Endodermal cell (in vitro differentiated cells): Measurements from ENCODE around the gene VWA1. TPM values are rescaled to one million over a fixed set of nuclear protein-coding genes. Genes with fewer than 3 reads are reported as not detected.
A peak's percentile ranks its signal among the peaks of the same experiment; 100 is the strongest.

Source experiments
- DNase-seq: peaks from one replicate; pipeline ENCODE4 v3.0.0-alpha.2; 2017
- H3K27ac ChIP-seq: 2 replicates; pipeline ENCODE4 v1.5.1; 2013; ENCODE audit warnings: mild to moderate bottlenecking, low read depth, low read length, moderate library complexity
- H3K27me3 ChIP-seq: 2 replicates; pipeline ENCODE4 v1.6.1; 2013; ENCODE audit warnings: mild to moderate bottlenecking, low read length, moderate library complexity; ENCODE audit not compliant: insufficient read depth, control insufficient read depth, poor library complexity, severe bottlenecking
- H3K36me3 ChIP-seq: 2 replicates; pipeline ENCODE4 v1.7.0; 2013; ENCODE audit warnings: mild to moderate bottlenecking, low read length, moderate library complexity; ENCODE audit not compliant: control insufficient read depth, insufficient read depth
- H3K4me1 ChIP-seq: one replicate; pipeline ENCODE4 v1.7.0; 2013; ENCODE audit warnings: low read length; ENCODE audit not compliant: control insufficient read depth, insufficient read depth
- H3K4me3 ChIP-seq: 2 replicates; pipeline ENCODE4 v1.5.1; 2013; ENCODE audit warnings: mild to moderate bottlenecking, low read length, moderate library complexity
- H3K9ac ChIP-seq: 2 replicates; pipeline ENCODE4 v1.6.1; 2013; ENCODE audit warnings: mild to moderate bottlenecking, low read length, moderate library complexity; ENCODE audit not compliant: poor library complexity, severe bottlenecking; ENCODE audit errors: extremely low read depth
- H3K9me3 ChIP-seq: 2 replicates; pipeline ENCODE4 v1.6.1; 2013; ENCODE audit warnings: mild to moderate bottlenecking, low read length, moderate library complexity; ENCODE audit not compliant: control insufficient read depth
- H3K27ac Mint-ChIP-seq: 2 replicates; pipeline ENCODE4 v1.8.0; 2020; ENCODE audit warnings: mixed read lengths
- H3K27me3 Mint-ChIP-seq: 2 replicates; pipeline ENCODE4 v1.8.0; 2021; ENCODE audit warnings: mild to moderate bottlenecking, mixed read lengths; ENCODE audit not compliant: insufficient read depth
- H3K36me3 Mint-ChIP-seq: 2 replicates; pipeline ENCODE4 v1.8.0; 2020; ENCODE audit warnings: low read depth, mixed read lengths
- H3K4me1 Mint-ChIP-seq: 2 replicates; pipeline ENCODE4 v1.8.0; 2020; ENCODE audit warnings: mixed read lengths
- H3K4me3 Mint-ChIP-seq: 2 replicates; pipeline ENCODE4 v1.8.0; 2020; ENCODE audit warnings: mild to moderate bottlenecking, moderate library complexity, mixed read lengths
- H3K9me3 Mint-ChIP-seq: 2 replicates; pipeline ENCODE4 v1.8.0; 2020; ENCODE audit warnings: mild to moderate bottlenecking, mixed read lengths
- WGBS, 2 experiments: methylation state at CpG; one replicate each; pipeline versions ENCODE4 v1.1.5 to v1.1.7; 2013; ENCODE audit warnings: missing lambda C conversion rate in 2 of 2, mixed read lengths in 1 of 2; ENCODE audit not compliant: insufficient coverage in 1 of 2, insufficient read length in 1 of 2; 5-methylcytosine and 5-hydroxymethylcytosine counted together
- total RNA-seq, 2 donors: library from RNA; stranded (reverse); fragmentation: NEBNext Ultra II Directional in 1 of 2; extraction: Animal tissue kit (Norgen Biotek cat#: 25700) in 1 of 2; gene quantifications; 2 replicates in 1 of 2; 3 replicates in 1 of 2; pipeline ENCODE4 v1.2.1, GENCODE V29; 2021
- TF ChIP-seq, protein P1 (sequence below): fragments of 200-600 bp; sonication (generic); conservative IDR thresholded peaks from 2 replicates; pipeline ENCODE4 v1.5.0; 2021; ENCODE audit warnings: antibody characterized with exemption, mild to moderate bottlenecking

Gene VWA1
- total RNA-seq, 2 donors from 2014 or later = 12.7 to 17.4 TPM

DNA sequence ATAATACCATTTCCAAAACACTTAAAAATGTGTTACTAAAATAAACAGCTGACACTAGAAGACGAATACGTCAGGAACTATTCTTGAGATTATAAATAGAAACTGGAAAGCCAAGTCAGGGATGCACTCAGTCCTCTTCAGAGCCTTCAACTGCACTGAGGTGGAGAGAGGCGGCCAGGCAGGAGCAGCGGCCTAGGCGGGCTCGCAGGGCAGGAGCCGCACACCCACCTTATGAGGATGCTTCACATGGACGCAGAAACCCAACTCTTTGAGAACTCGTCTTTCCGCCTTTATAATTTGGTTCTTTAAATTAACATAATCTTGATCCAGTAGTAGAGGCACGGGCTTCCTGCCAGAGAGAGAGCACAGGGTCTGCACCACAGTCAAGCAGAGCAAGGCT is 40.3 kb upstream of the VWA1 start:
- H3K36me3 ChIP-seq = peaks cover 75% of the 10 kb centered on the region
- Mint-ChIP-seq H3K27ac (peak overlapping the region; percentile 62), H3K4me3 (no peak overlapping the region), H3K36me3 (peaks cover 75% of the 10 kb centered on the region), H3K4me1 (peaks cover 8% of the 10 kb centered on the region), H3K9me3 (no peaks in the 10 kb centered on the region), H3K27me3 (no peaks in the 10 kb centered on the region)
- no peak overlapping the region for H3K4me3 ChIP-seq
- 98 to 100% methylated on average over 3 to 11 of the region's 11 CpGs for WGBS, 2 experiments
- H3K4me1 ChIP-seq = peaks cover 5% of the 10 kb centered on the region
- TF ChIP-seq, protein P1, sequence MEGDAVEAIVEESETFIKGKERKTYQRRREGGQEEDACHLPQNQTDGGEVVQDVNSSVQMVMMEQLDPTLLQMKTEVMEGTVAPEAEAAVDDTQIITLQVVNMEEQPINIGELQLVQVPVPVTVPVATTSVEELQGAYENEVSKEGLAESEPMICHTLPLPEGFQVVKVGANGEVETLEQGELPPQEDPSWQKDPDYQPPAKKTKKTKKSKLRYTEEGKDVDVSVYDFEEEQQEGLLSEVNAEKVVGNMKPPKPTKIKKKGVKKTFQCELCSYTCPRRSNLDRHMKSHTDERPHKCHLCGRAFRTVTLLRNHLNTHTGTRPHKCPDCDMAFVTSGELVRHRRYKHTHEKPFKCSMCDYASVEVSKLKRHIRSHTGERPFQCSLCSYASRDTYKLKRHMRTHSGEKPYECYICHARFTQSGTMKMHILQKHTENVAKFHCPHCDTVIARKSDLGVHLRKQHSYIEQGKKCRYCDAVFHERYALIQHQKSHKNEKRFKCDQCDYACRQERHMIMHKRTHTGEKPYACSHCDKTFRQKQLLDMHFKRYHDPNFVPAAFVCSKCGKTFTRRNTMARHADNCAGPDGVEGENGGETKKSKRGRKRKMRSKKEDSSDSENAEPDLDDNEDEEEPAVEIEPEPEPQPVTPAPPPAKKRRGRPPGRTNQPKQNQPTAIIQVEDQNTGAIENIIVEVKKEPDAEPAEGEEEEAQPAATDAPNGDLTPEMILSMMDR = no peak
- H3K9ac ChIP-seq = no peak overlapping the region
- no peaks in the 10 kb centered on the region for H3K27me3 ChIP-seq
- H3K27ac ChIP-seq = no peak overlapping the region
- no peaks in the 10 kb centered on the region for H3K9me3 ChIP-seq
- no peak for DNase-seq

- no peaks in the 10 kb centered on the region for H3K9me3 ChIP-seq
- peak overlapping the region; percentile 90 for H3K9ac ChIP-seq
- Mint-ChIP-seq H3K4me3 (peak overlapping the region; percentile 88), H3K4me1 (peaks cover 25% of the 10 kb centered on the region), H3K27me3 (no peaks in the 10 kb centered on the region), H3K27ac (peak overlapping the region; percentile 93), H3K9me3 (no peaks in the 10 kb centered on the region), H3K36me3 (peaks cover 69% of the 10 kb centered on the region)
- peaks cover 20% of the 10 kb centered on the region for H3K4me1 ChIP-seq
- DNase-seq = no peak
- WGBS, 2 experiments = 74 to 81% methylated on average over 18 to 19 of the region's 19 CpGs
- H3K27me3 ChIP-seq = no peaks in the 10 kb centered on the region
- peaks cover 70% of the 10 kb centered on the region for H3K36me3 ChIP-seq
- no peak overlapping the region for H3K27ac ChIP-seq
- TF ChIP-seq, protein P1 = no peak
- H3K4me3 ChIP-seq = peak overlapping the region; percentile 98
Observed at GRCh38 chr1:1397839-1398523, 37.5 kb upstream of the VWA1 start.

GRCh38 chr1:1398677-1399186 is 36.8 kb upstream of the VWA1 start:
- no peaks in the 10 kb centered on the region for H3K27me3 ChIP-seq
- peak overlapping the region; percentile 98 for H3K4me3 ChIP-seq
- Mint-ChIP-seq H3K4me1 (peaks cover 25% of the 10 kb centered on the region), H3K27ac (peak overlapping the region; percentile 93), H3K9me3 (no peaks in the 10 kb centered on the region), H3K27me3 (no peaks in the 10 kb centered on the region), H3K36me3 (peaks cover 69% of the 10 kb centered on the region), H3K4me3 (peak overlapping the region; percentile 88)
- no peaks in the 10 kb centered on the region for H3K9me3 ChIP-seq
- 0% methylated on average over 25 to 54 of the region's 54 CpGs for WGBS, 2 experiments
- no peak for DNase-seq
- peak overlapping the region; percentile 73 for H3K27ac ChIP-seq
- TF ChIP-seq, protein P1 = no peak
- H3K4me1 ChIP-seq = peaks cover 20% of the 10 kb centered on the region
- H3K36me3 ChIP-seq = peaks cover 68% of the 10 kb centered on the region
- H3K9ac ChIP-seq = peak overlapping the region; percentile 90
